ENCODE measurements around the gene ITPRIPL2. TPM values are rescaled to one million over a fixed set of nuclear protein-coding genes. Genes with fewer than 3 reads are reported as not detected.

The ITPRIPL2 gene
- total and polyA plus RNA-seq, 2 of the 4 experiments (the other 2 are of a cell fraction), result 9.2 to 11.1 TPM

- DNase-seq, result no peak
- Histone ChIP-seq H3K4me2 (ENCODE audit: low read depth, low read length) (no peak overlapping the region), H4K8ac (ENCODE audit: low read depth in 2 of 2, low read length in 2 of 2) (no peak overlapping the region), H2BK5ac (ENCODE audit: low read depth, low read length, poor library complexity, severe bottlenecking) (no peak overlapping the region), H4K20me1 (ENCODE audit: insufficient read depth, low read length) (no peaks in the 10 kb centered on the region), H3K14ac (replicated peaks; ENCODE audit: low read depth, low read length) (no peak overlapping the region), H3K36me3 (ENCODE audit: control insufficient read depth, insufficient read depth, low read length) (no peaks in the 10 kb centered on the region), H2AK5ac (ENCODE audit: low read depth, low read length) (no peak overlapping the region), H3K79me1 (ENCODE audit: low read depth in 1 of 2, low read length in 2 of 2) (no peaks in the 10 kb centered on the region), H2BK20ac (ENCODE audit: low read depth, low read length) (no peak overlapping the region), H3K23ac (ENCODE audit: low read depth, low read length) (no peak overlapping the region), H3K27ac (ENCODE audit: insufficient read depth, low read length) (no peak overlapping the region), H2BK15ac (ENCODE audit: low read depth, low read length) (no peak overlapping the region), H3K4ac (ENCODE audit: low read depth, low read length) (no peak overlapping the region), H3K4me1 (ENCODE audit: control insufficient read depth, insufficient read depth, low read length) (no peaks in the 10 kb centered on the region), H3K9ac (ENCODE audit: low read depth, low read length) (no peak overlapping the region), H3K4me3 (ENCODE audit: insufficient read depth, low read depth, low read length) (no peak overlapping the region), H2AK9ac (replicated peaks; ENCODE audit: low read depth, low read length, poor library complexity) (no peak overlapping the region), H3K27me3 (ENCODE audit: control insufficient read depth, insufficient read depth, low read length) (peaks cover 21% of the 10 kb centered on the region), H4K91ac (ENCODE audit: insufficient read depth, low read depth, low read length) (no peak overlapping the region), H4K5ac (ENCODE audit: low read depth, low read length) (no peak overlapping the region), H3K9me1 (ENCODE audit: insufficient read depth, low read length) (no peaks in the 10 kb centered on the region), H2AFZ (replicated peaks; ENCODE audit: low read length, poor library complexity) (no peak overlapping the region), H2BK120ac (ENCODE audit: low read depth, low read length) (no peak overlapping the region), H3K9me3 (ENCODE audit: control insufficient read depth, insufficient read depth, low read length) (peaks cover 4% of the 10 kb centered on the region), H3K56ac (ENCODE audit: extremely low read depth, insufficient read depth, low read length) (no peak overlapping the region), H3K18ac (ENCODE audit: low read depth, low read length) (no peak overlapping the region)
- BruUV-seq (replicated peaks), result no TSS peak
- no CpG with 5 or more reads among the region's 5 CpGs for WGBS, 2 experiments (ENCODE audit: extremely low coverage in 2 of 2, insufficient read length in 1 of 2)
- in situ Hi-C loops (cut with MboI; ENCODE audit: low sequenced_read_pairs) (no loop called here), dilution Hi-C loops (cut with HindIII; ENCODE audit: low sequenced_read_pairs, unreplicated experiment) (no loop called here), intact Hi-C loops (cut with micrococcal nuclease) (no loop called here)
- TF ChIP-seq NFE2L2 (IDR thresholded peaks at IDR 0.05; ENCODE audit: low read depth, low read length), result no peak
- no peak for TF ChIP-seq SMC3 (IDR thresholded peaks at IDR 0.05; ENCODE audit: low read depth, low read length)
- ChIA-PET CTCF (no interaction called here), POLR2A (ENCODE audit: unreplicated experiment) (no interaction called here)
- no peak for ATAC-seq (ENCODE audit: low read depth)
These were observed 34.4 kb downstream of the ITPRIPL2 start for GRCh38 chr16:19148189-19148588.
